CD4-positive, alpha-beta T cell (primary cell): ENCODE measurements around the gene TRIM67. TPM values are rescaled to one million over a fixed set of nuclear protein-coding genes. Genes with fewer than 3 reads are reported as not detected.

Source experiments
- ATAC-seq: fragments of 200-7000 bp; cut with Tn5 transposase; one replicate; pipeline ENCODE4 v1.10.0; 2022; ENCODE audit warnings: mild to moderate bottlenecking; ENCODE audit not compliant: poor library complexity
- CTCF ChIA-PET: fragments of 350-600 bp; sonication (Branson Sonifier 250); formaldehyde crosslinking; loops from one replicate; lab custom pipeline; 2021; ENCODE audit warnings: antibody characterized with exemption, inconsistent platforms; lab: Charles Lee
- POLR2A ChIA-PET: fragments of 350-600 bp; sonication (Branson Sonifier 250); formaldehyde crosslinking; loops from one replicate; lab custom pipeline; 2021; ENCODE audit warnings: antibody characterized with exemption, inconsistent platforms; lab: Charles Lee
- DNase-seq, 14 experiments: peaks; one replicate each; pipeline ENCODE4 v3.0.0-alpha.2; 2013 to 2020; ENCODE audit warnings: mixed read lengths in 2 of 14
- H3K27ac ChIP-seq, 2 donors: one replicate each; pipeline versions ENCODE4 v1.5.1 to v1.7.0; 2013; ENCODE audit warnings: low read length in 2 of 2, low read depth in 1 of 2, mild to moderate bottlenecking in 1 of 2
- H3K27me3 ChIP-seq, 2 experiments: 1 replicate in 1 of 2; 2 replicates in 1 of 2; pipeline versions ENCODE4 v1.6.1 to v1.7.0; 2013; ENCODE audit warnings: low read length in 2 of 2, control low read depth in 1 of 2, mild to moderate bottlenecking in 1 of 2, moderate library complexity in 1 of 2; ENCODE audit not compliant: insufficient read depth in 2 of 2, control insufficient read depth in 1 of 2
- H3K36me3 ChIP-seq: one replicate; pipeline ENCODE4 v1.6.1; 2013; ENCODE audit warnings: low read length, control low read depth; ENCODE audit not compliant: insufficient read depth
- H3K4me1 ChIP-seq: one replicate; pipeline ENCODE4 v1.6.1; 2013; ENCODE audit warnings: low read length, control low read depth; ENCODE audit not compliant: insufficient read depth
- H3K4me3 ChIP-seq: one replicate; pipeline ENCODE4 v1.5.1; 2013; ENCODE audit warnings: mild to moderate bottlenecking, low read length, moderate library complexity
- H3K9me3 ChIP-seq, 2 experiments: 1 replicate in 1 of 2; 2 replicates in 1 of 2; pipeline versions ENCODE4 v1.6.1 to v1.7.0; 2013; ENCODE audit warnings: low read length in 2 of 2, mild to moderate bottlenecking in 2 of 2, control low read depth in 1 of 2, moderate library complexity in 1 of 2; ENCODE audit not compliant: control insufficient read depth in 1 of 2, insufficient read depth in 1 of 2
- H3K27ac Mint-ChIP-seq: one replicate; pipeline ENCODE4 v1.8.0; 2020; ENCODE audit warnings: mixed read lengths
- H3K27me3 Mint-ChIP-seq: one replicate; pipeline ENCODE4 v1.8.0; 2021; ENCODE audit warnings: mixed read lengths
- H3K36me3 Mint-ChIP-seq: one replicate; pipeline ENCODE4 v1.8.0; 2021; ENCODE audit warnings: low read depth, mixed read lengths
- H3K4me1 Mint-ChIP-seq: one replicate; pipeline ENCODE4 v1.8.0; 2021; ENCODE audit warnings: low read depth, mixed read lengths
- H3K4me3 Mint-ChIP-seq: one replicate; pipeline ENCODE4 v1.8.0; 2020; ENCODE audit warnings: mild to moderate bottlenecking, mixed read lengths
- H3K9me3 Mint-ChIP-seq: one replicate; pipeline ENCODE4 v1.8.0; 2020; ENCODE audit warnings: mixed read lengths
- CTCF ChIP-seq: fragments of 200-600 bp; IDR thresholded peaks from one replicate; pipeline ENCODE4 v1.8.0; 2022; ENCODE audit warnings: antibody characterized with exemption, mild to moderate bottlenecking
- intact Hi-C, 2 experiments: fragments of 100-400 bp; cut with DNase I in 1 of 2; cut with micrococcal nuclease in 1 of 2; formaldehyde crosslinking; loops; one replicate each; pipeline versions ENCODE4 v1.15.1 to v1.9.0; 2023 to 2025; cut with DNase I, micrococcal nuclease
- total RNA-seq, 174 experiments: library from RNA in 2 of 174; stranded (reverse) in 2 of 174; gene quantifications; one replicate each; pipeline ENCODE4 v1.2.3 and lab custom pipeline; 2021 to 2026

The TRIM67 gene
- total RNA-seq, 2 experiments from 2014 or later, result not detected

DNA sequence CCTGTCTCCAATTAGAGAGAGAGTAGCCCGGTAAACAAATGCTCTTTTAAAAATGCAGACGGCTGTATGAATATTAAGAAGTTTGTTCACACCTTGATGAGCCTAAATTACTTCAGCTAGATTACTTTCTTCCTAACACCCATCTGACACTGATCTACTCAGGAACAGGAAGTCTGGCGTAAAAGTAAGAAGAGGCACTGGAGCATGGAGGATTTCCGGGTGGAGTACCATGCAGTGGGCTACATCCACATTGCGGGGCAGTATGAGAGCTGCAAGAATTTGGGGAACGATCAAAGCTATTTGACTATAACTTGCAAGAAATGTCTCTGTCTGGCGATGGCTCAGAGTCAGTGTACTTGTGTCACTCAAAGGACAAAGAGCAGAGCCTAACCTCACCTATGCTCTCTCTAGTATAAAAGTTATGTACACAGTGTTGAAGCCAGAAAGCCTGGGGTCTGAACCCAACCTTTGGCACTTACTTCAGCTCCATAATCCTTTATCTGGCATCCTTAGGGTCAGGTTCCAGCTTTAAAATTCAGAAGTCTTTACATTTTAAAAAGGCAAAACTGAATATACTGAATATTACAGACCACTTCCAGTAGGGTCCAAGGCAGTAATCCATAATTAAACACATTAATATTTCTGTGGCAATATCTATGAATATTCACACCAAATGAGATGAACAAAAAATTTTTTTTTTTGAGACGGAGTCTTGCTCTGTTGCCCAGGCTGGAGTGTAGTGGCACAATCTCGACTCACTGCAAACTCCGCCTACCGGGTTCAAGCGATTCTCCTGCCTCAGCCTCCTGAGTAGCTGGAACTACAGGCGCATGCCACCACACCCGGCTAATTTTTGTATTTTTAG, 71.2 kb downstream of the TRIM67 start:
- intact Hi-C loops, result no loop called here
- H3K4me1 Mint-ChIP-seq, result peaks cover 63% of the 10 kb centered on the region
- H3K27me3 Mint-ChIP-seq, result no peaks in the 10 kb centered on the region
- Histone ChIP-seq H3K36me3 (peaks cover 50% of the 10 kb centered on the region), H3K9me3 (no peaks in the 10 kb centered on the region), H3K27me3 (no peaks in the 10 kb centered on the region), H3K4me3 (no peak overlapping the region), H3K27ac (no peak overlapping the region), H3K4me1 (peaks cover 7% of the 10 kb centered on the region)
- peaks cover 75% of the 10 kb centered on the region for H3K36me3 Mint-ChIP-seq
- ATAC-seq (no peak), DNase-seq (no peak)
- H3K9me3 Mint-ChIP-seq, result no peaks in the 10 kb centered on the region
- no peak for TF ChIP-seq CTCF
- ChIA-PET CTCF (no interaction called here), POLR2A (no interaction called here)
- H3K4me3 Mint-ChIP-seq, result no peak overlapping the region
- H3K27ac Mint-ChIP-seq, result no peak overlapping the region

DNA sequence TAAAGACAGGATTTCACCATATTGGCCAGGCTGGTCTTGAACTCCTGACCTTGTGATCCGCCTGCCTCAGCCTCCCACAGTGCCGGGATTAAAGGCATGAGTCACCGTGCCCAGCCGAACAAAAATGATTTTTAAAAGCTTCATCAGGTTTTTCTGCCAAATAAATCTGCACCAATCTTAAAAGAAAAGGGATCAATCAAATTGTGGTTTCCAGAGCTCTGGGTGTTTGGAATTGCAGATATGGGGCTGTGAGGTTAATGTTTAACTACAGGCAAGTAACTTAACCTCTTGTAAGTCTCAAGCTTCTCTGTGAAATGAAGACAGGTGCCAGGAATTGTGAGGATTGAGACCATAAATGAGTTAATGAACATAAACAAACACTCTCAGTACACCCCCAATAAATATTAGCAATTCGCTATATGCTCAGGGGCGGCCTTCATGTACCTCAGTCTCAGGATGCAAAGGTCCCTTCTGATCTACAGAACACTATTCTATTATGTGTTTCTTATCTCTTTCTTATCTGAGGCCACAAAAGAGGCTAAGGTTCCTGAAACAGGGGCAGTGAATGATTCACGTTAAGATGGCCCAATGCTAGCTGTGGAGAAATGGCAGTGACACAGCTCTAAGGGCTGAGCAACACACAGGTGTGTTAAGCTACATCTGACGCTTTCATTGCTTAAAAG, 72.0 kb downstream of the TRIM67 start:
- Mint-ChIP-seq H3K9me3 (no peaks in the 10 kb centered on the region), H3K27me3 (no peaks in the 10 kb centered on the region), H3K4me1 (peaks cover 69% of the 10 kb centered on the region), H3K36me3 (peaks cover 80% of the 10 kb centered on the region), H3K27ac (no peak overlapping the region), H3K4me3 (no peak overlapping the region)
- no peak overlapping the region for H3K4me3 ChIP-seq
- intact Hi-C loops, result no loop called here
- ChIA-PET POLR2A (no interaction called here), CTCF (no interaction called here)
- DNase-seq (no peak), ATAC-seq (no peak)
- H3K9me3 ChIP-seq, result no peaks in the 10 kb centered on the region
- peaks cover 7% of the 10 kb centered on the region for H3K4me1 ChIP-seq
- TF ChIP-seq CTCF, result no peak
- H3K27me3 ChIP-seq, result no peaks in the 10 kb centered on the region
- peaks cover 56% of the 10 kb centered on the region for H3K36me3 ChIP-seq
- no peak overlapping the region for H3K27ac ChIP-seq

- no peaks in the 10 kb centered on the region for H3K9me3 Mint-ChIP-seq
- ChIA-PET POLR2A (no interaction called here), CTCF (no interaction called here)
- intact Hi-C loops, result no loop called here
- H3K9me3 ChIP-seq, result no peaks in the 10 kb centered on the region
- H3K27ac Mint-ChIP-seq, result no peak overlapping the region
- no peaks in the 10 kb centered on the region for H3K27me3 ChIP-seq
- H3K36me3 ChIP-seq, result peaks cover 51% of the 10 kb centered on the region
- H3K27me3 Mint-ChIP-seq, result no peaks in the 10 kb centered on the region
- H3K36me3 Mint-ChIP-seq, result peaks cover 78% of the 10 kb centered on the region
- H3K27ac ChIP-seq, result no peak overlapping the region
- H3K4me1 ChIP-seq, result peaks cover 7% of the 10 kb centered on the region
- peaks cover 70% of the 10 kb centered on the region for H3K4me1 Mint-ChIP-seq
- ATAC-seq, result no peak
- H3K4me3 Mint-ChIP-seq, result no peak overlapping the region
- no peak overlapping the region for H3K4me3 ChIP-seq
- no peak for DNase-seq
- no peak for TF ChIP-seq CTCF
Measured at GRCh38 chr1:231234506-231234905, 72.6 kb downstream of the TRIM67 start.
